DMS53 (cell line): ENCODE results near the gene DHRS3.

Experiments used
- DNase-seq: peaks from one replicate; lab custom pipeline; 2025; lab: John Stamatoyannopoulos, UW

The DHRS3 gene

GRCh38 chr1:12598974-12599373, 19.0 kb downstream of the DHRS3 start:
- no peak for DNase-seq

- peak; percentile 26 for DNase-seq
Observed at GRCh38 chr1:12597792-12598191, 20.2 kb downstream of the DHRS3 start.

GRCh38 chr1:12596007-12596821, 21.8 kb downstream of the DHRS3 start:
- DNase-seq = peak; percentile 94

GRCh38 chr1:12595757-12596006, 22.3 kb downstream of the DHRS3 start:
- DNase-seq = no peak

- DNase-seq = peak; percentile 88
Observed at GRCh38 chr1:12594966-12595756, 22.8 kb downstream of the DHRS3 start.

- DNase-seq = peak; percentile 52
Observed at GRCh38 chr1:12594490-12594889, 23.5 kb downstream of the DHRS3 start.

- no peak for DNase-seq
Observed at GRCh38 chr1:12593621-12594066, 24.4 kb downstream of the DHRS3 start.

- no peak for DNase-seq
Observed at GRCh38 chr1:12592496-12592895, 25.5 kb downstream of the DHRS3 start.

GRCh38 chr1:12591267-12591938, 26.6 kb downstream of the DHRS3 start:
- DNase-seq = no peak

- DNase-seq = no peak
Observed at GRCh38 chr1:12588695-12589094, 29.3 kb downstream of the DHRS3 start.

- DNase-seq = peak; percentile 21
Observed at GRCh38 chr1:12587981-12588640, 29.9 kb downstream of the DHRS3 start.

- DNase-seq = no peak
Observed at GRCh38 chr1:12585951-12586942, 31.8 kb downstream of the DHRS3 start.

GRCh38 chr1:12585536-12585935, 32.5 kb downstream of the DHRS3 start:
- DNase-seq = no peak

- DNase-seq = no peak
Observed at GRCh38 chr1:12584900-12585525, 33.0 kb downstream of the DHRS3 start.

GRCh38 chr1:12583484-12583883, 34.5 kb downstream of the DHRS3 start:
- no peak for DNase-seq

- no peak for DNase-seq
Observed at GRCh38 chr1:12582649-12583048, 35.4 kb downstream of the DHRS3 start.

- no peak for DNase-seq
Observed at GRCh38 chr1:12581179-12581578, 36.8 kb downstream of the DHRS3 start.

- no peak for DNase-seq
Observed at GRCh38 chr1:12580054-12580887, 37.7 kb downstream of the DHRS3 start.

GRCh38 chr1:12578860-12579422, 39.1 kb downstream of the DHRS3 start:
- DNase-seq = no peak
